ENCODE results near the gene XRRA1.
A peak's percentile ranks its signal among the peaks of the same experiment; 100 is the strongest.

The XRRA1 gene

GRCh38 chr11:74988541-74989259, 39.8 kb upstream of the XRRA1 start, which contains the start of gene NEU3:
NEU3 (plus strand) TSS chr11:74988933; CDS start chr11:74989061, 128 bp downstream.
- Histone ChIP-seq H3K27ac (peak within 1 kb of the TSS; percentile 83), H3K9me3 (no peaks in the 10 kb centered on the region), H3K4me1 (ENCODE audit: control insufficient read depth in 1 of 2, insufficient read depth in 1 of 2, low read depth in 1 of 2, low read length in 1 of 2) (peaks cover 18 to 24% of the 10 kb centered on the region in 2 experiments), H3K4me3 (ENCODE audit: low read depth in 1 of 2, low read length in 1 of 2) (peak within 1 kb of the TSS; percentile 72 to 76), H3K36me3 (no peaks in the 10 kb centered on the region), H3K27me3 (no peaks in the 10 kb centered on the region)
- no peak for TF ChIP-seq CTCF (IDR thresholded peaks at IDR 0.05)

GRCh38 chr11:74984730-74985129, 35.8 kb upstream of the XRRA1 start:
- Histone ChIP-seq H3K4me1 (ENCODE audit: control insufficient read depth in 1 of 2, insufficient read depth in 1 of 2, low read depth in 1 of 2, low read length in 1 of 2) (peaks cover 13 to 18% of the 10 kb centered on the region in 2 experiments), H3K27ac (no peak overlapping the region), H3K9me3 (no peaks in the 10 kb centered on the region), H3K27me3 (no peaks in the 10 kb centered on the region), H3K36me3 (peaks cover 3% of the 10 kb centered on the region), H3K4me3 (ENCODE audit: low read depth in 1 of 2, low read length in 1 of 2) (no peak overlapping the region)
- TF ChIP-seq CTCF (IDR thresholded peaks at IDR 0.05) = no peak

GRCh38 chr11:74984070-74984469, 35.2 kb upstream of the XRRA1 start:
- Histone ChIP-seq H3K9me3 (no peaks in the 10 kb centered on the region), H3K4me1 (ENCODE audit: control insufficient read depth in 1 of 2, insufficient read depth in 1 of 2, low read depth in 1 of 2, low read length in 1 of 2) (peaks cover 7 to 11% of the 10 kb centered on the region in 2 experiments), H3K36me3 (peaks cover 4% of the 10 kb centered on the region), H3K27me3 (no peaks in the 10 kb centered on the region), H3K4me3 (ENCODE audit: low read depth in 1 of 2, low read length in 1 of 2) (no peak overlapping the region), H3K27ac (no peak overlapping the region)
- TF ChIP-seq CTCF (IDR thresholded peaks at IDR 0.05) = no peak

- H3K27ac ChIP-seq = no peak overlapping the region
- H3K9me3 ChIP-seq = no peaks in the 10 kb centered on the region
- no peaks in the 10 kb centered on the region for H3K27me3 ChIP-seq
- H3K4me3 ChIP-seq (ENCODE audit: low read depth in 1 of 2, low read length in 1 of 2) = no peak overlapping the region
- no peaks in the 10 kb centered on the region for H3K4me1 ChIP-seq (ENCODE audit: control insufficient read depth in 1 of 2, insufficient read depth in 1 of 2, low read depth in 1 of 2, low read length in 1 of 2)
- peaks cover 19% of the 10 kb centered on the region for H3K36me3 ChIP-seq
- TF ChIP-seq CTCF (IDR thresholded peaks at IDR 0.05) = no peak
Measured at GRCh38 chr11:74981888-74982287, 33.0 kb upstream of the XRRA1 start.

- Histone ChIP-seq H3K9me3 (no peaks in the 10 kb centered on the region), H3K4me1 (ENCODE audit: control insufficient read depth in 1 of 2, insufficient read depth in 1 of 2, low read depth in 1 of 2, low read length in 1 of 2) (no peaks in the 10 kb centered on the region), H3K36me3 (peaks cover 31% of the 10 kb centered on the region), H3K4me3 (ENCODE audit: low read depth in 1 of 2, low read length in 1 of 2) (no peak overlapping the region), H3K27me3 (no peaks in the 10 kb centered on the region), H3K27ac (no peak overlapping the region)
- TF ChIP-seq CTCF (IDR thresholded peaks at IDR 0.05) = no peak
Measured at GRCh38 chr11:74980634-74981033, 31.7 kb upstream of the XRRA1 start.
